MM.1S (cell line): Measurements from ENCODE around the gene ATXN2L.

Experiments used
- DNase-seq: peaks from one replicate; pipeline ENCODE4 v3.0.0-alpha.2; 2015
- H2AFZ ChIP-seq: fragments of 300-600 bp; sonication (generic); 2 replicates; pipeline ENCODE4 v1.6.0; 2016; ENCODE audit warnings: antibody characterized with exemption, low read length
- H3F3A ChIP-seq: fragments of 300-600 bp; sonication (generic); 2 replicates; pipeline ENCODE4 v1.6.1; 2016; ENCODE audit warnings: mild to moderate bottlenecking, antibody characterized with exemption, low read length, moderate library complexity, mixed read lengths; ENCODE audit not compliant: insufficient read depth
- H3K27ac ChIP-seq: fragments of 300-600 bp; sonication (generic); 2 replicates; pipeline ENCODE4 v1.5.1; 2016; ENCODE audit warnings: mild to moderate bottlenecking, low read length
- H3K27me3 ChIP-seq: fragments of 300-600 bp; sonication (generic); replicated peaks from 2 replicates; pipeline ENCODE4 v1.6.0; 2016; ENCODE audit warnings: low read length; ENCODE audit not compliant: insufficient read depth
- H3K36me3 ChIP-seq: fragments of 300-600 bp; sonication (generic); replicated peaks from 2 replicates; pipeline ENCODE4 v1.6.1; 2016; ENCODE audit warnings: mild to moderate bottlenecking, low read length, mixed read lengths; ENCODE audit not compliant: insufficient read depth
- H3K4me1 ChIP-seq: fragments of 300-600 bp; sonication (generic); 2 replicates; pipeline ENCODE4 v1.6.1; 2016; ENCODE audit warnings: low read length, mixed read lengths
- H3K4me2 ChIP-seq: fragments of 300-600 bp; sonication (generic); 2 replicates; pipeline ENCODE4 v1.6.0; 2016; ENCODE audit warnings: low read depth, low read length
- H3K4me3 ChIP-seq: fragments of 300-600 bp; sonication (generic); 2 replicates; pipeline ENCODE4 v1.5.1; 2016; ENCODE audit warnings: low read length, mixed read lengths
- H3K79me2 ChIP-seq: fragments of 300-600 bp; sonication (generic); 2 replicates; pipeline ENCODE4 v1.6.1; 2016; ENCODE audit warnings: mixed run types, low read length, mixed read lengths
- H3K9ac ChIP-seq: fragments of 300-600 bp; sonication (generic); 2 replicates; pipeline ENCODE4 v1.6.1; 2016; ENCODE audit warnings: low read length, mixed read lengths
- H3K9me2 ChIP-seq: fragments of 300-600 bp; sonication (generic); replicated peaks from 2 replicates; pipeline ENCODE4 v1.6.1; 2016; ENCODE audit warnings: mild to moderate bottlenecking, low read length, mixed read lengths; ENCODE audit not compliant: insufficient read depth
- H3K9me3 ChIP-seq: fragments of 300-600 bp; sonication (generic); replicated peaks from 2 replicates; pipeline ENCODE4 v1.6.1; 2016; ENCODE audit warnings: mild to moderate bottlenecking, low read length, mixed read lengths; ENCODE audit not compliant: insufficient read depth
- H4K20me1 ChIP-seq: fragments of 300-600 bp; sonication (generic); 2 replicates; pipeline ENCODE4 v1.6.1; 2016; ENCODE audit warnings: mild to moderate bottlenecking, low read length, moderate library complexity, mixed read lengths; ENCODE audit not compliant: insufficient read depth
- CTCF ChIP-seq: fragments of 300-600 bp; sonication (generic); IDR thresholded peaks from 2 replicates; pipeline ENCODE4 v1.5.1; 2016; ENCODE audit warnings: antibody characterized with exemption, low read length, mixed read lengths
- EZH2 ChIP-seq: fragments of 300-600 bp; sonication (generic); optimal IDR thresholded peaks from 2 replicates; pipeline ENCODE3; 2017; ENCODE audit warnings: low read depth, mild to moderate bottlenecking, antibody characterized with exemption, low read length, mixed read lengths
- EZH2phosphoT487 ChIP-seq: fragments of 300-600 bp; sonication (generic); IDR thresholded peaks from 2 replicates; pipeline ENCODE4 v1.6.1; 2018; ENCODE audit warnings: antibody characterized with exemption, low read length

The ATXN2L gene

GRCh38 chr16:28835864-28836760, 13.3 kb downstream of the ATXN2L start:
- no peak overlapping the region for H3K27ac ChIP-seq
- no peak overlapping the region for H3K9ac ChIP-seq
- peaks cover 31% of the 10 kb centered on the region for H3K79me2 ChIP-seq
- H3K9me2 ChIP-seq: no peaks in the 10 kb centered on the region
- H3K9me3 ChIP-seq: no peaks in the 10 kb centered on the region
- peaks cover 8% of the 10 kb centered on the region; the same call in 1 of the 2 replicates for H4K20me1 ChIP-seq
- DNase-seq: no peak
- H2AFZ ChIP-seq: no peak overlapping the region
- no peaks in the 10 kb centered on the region for H3K4me1 ChIP-seq
- H3F3A ChIP-seq: peaks cover 18% of the 10 kb centered on the region
- H3K36me3 ChIP-seq: peaks cover 27% of the 10 kb centered on the region
- TF ChIP-seq EZH2phosphoT487 (no peak), EZH2 (no peak), CTCF (no peak)
- H3K27me3 ChIP-seq: no peaks in the 10 kb centered on the region
- H3K4me2 ChIP-seq: no peak overlapping the region
- H3K4me3 ChIP-seq: no peak overlapping the region

GRCh38 chr16:28836761-28837064, 13.9 kb downstream of the ATXN2L start:
- H3K9ac ChIP-seq: no peak overlapping the region
- no peak for DNase-seq
- H3K9me3 ChIP-seq: no peaks in the 10 kb centered on the region
- peaks cover 22% of the 10 kb centered on the region for H3K36me3 ChIP-seq
- no peak overlapping the region for H3K4me3 ChIP-seq
- no peaks in the 10 kb centered on the region for H3K4me1 ChIP-seq
- no peaks in the 10 kb centered on the region for H3K27me3 ChIP-seq
- H3K4me2 ChIP-seq: no peak overlapping the region
- peaks cover 18% of the 10 kb centered on the region for H3F3A ChIP-seq
- no peaks in the 10 kb centered on the region for H3K9me2 ChIP-seq
- H3K27ac ChIP-seq: no peak overlapping the region
- TF ChIP-seq EZH2phosphoT487 (no peak), EZH2 (no peak), CTCF (no peak)
- H2AFZ ChIP-seq: no peak overlapping the region
- peaks cover 28% of the 10 kb centered on the region for H3K79me2 ChIP-seq
- H4K20me1 ChIP-seq: peaks cover 8% of the 10 kb centered on the region; the same call in 1 of the 2 replicates

GRCh38 chr16:28837672-28838557, 15.1 kb downstream of the ATXN2L start:
- no peak overlapping the region for H2AFZ ChIP-seq
- no peaks in the 10 kb centered on the region for H3K9me2 ChIP-seq
- H3K4me1 ChIP-seq: no peaks in the 10 kb centered on the region
- H3K27me3 ChIP-seq: no peaks in the 10 kb centered on the region
- peaks cover 17% of the 10 kb centered on the region for H3K79me2 ChIP-seq
- H3K27ac ChIP-seq: no peak overlapping the region
- H3K9ac ChIP-seq: no peak overlapping the region
- H3K36me3 ChIP-seq: peaks cover 19% of the 10 kb centered on the region
- H3K9me3 ChIP-seq: no peaks in the 10 kb centered on the region
- peaks cover 18% of the 10 kb centered on the region for H3F3A ChIP-seq
- TF ChIP-seq CTCF (no peak), EZH2phosphoT487 (no peak), EZH2 (no peak)
- no peak for DNase-seq
- H3K4me3 ChIP-seq: no peak overlapping the region
- H4K20me1 ChIP-seq: peaks cover 8% of the 10 kb centered on the region; the same call in 1 of the 2 replicates
- H3K4me2 ChIP-seq: no peak overlapping the region
